Measurements from ENCODE around the gene COL4A2. TPM values are rescaled to one million over a fixed set of nuclear protein-coding genes. Genes with fewer than 3 reads are reported as not detected.

COL4A2 gene
- total RNA-seq, 1 experiment from 2014 or later: 74.5 TPM

- Histone ChIP-seq H3K9ac (ENCODE audit: low read length) (no peak overlapping the region), H3K4me2 (ENCODE audit: low read length) (no peak overlapping the region), H3K9me2 (replicated peaks; ENCODE audit: low read length) (no peaks in the 10 kb centered on the region), H3K9me3 (ENCODE audit: low read length) (no peaks in the 10 kb centered on the region), H3K36me3 (ENCODE audit: low read depth, low read length) (no peaks in the 10 kb centered on the region), H3K4me1 (ENCODE audit: insufficient read depth, low read length) (peaks cover 19% of the 10 kb centered on the region), H3F3A (ENCODE audit: low read length, unreplicated experiment) (no peaks in the 10 kb centered on the region), H3K27ac (ENCODE audit: low read length) (no peak overlapping the region), H3K4me3 (ENCODE audit: low read length) (no peak overlapping the region), H4K20me1 (ENCODE audit: low read length) (peaks cover 10% of the 10 kb centered on the region; the same call in 1 of the 2 replicates), H2AFZ (ENCODE audit: low read length) (no peak overlapping the region), H3K27me3 (ENCODE audit: low read length) (no peaks in the 10 kb centered on the region), H3K79me2 (ENCODE audit: low read length) (peaks cover 62% of the 10 kb centered on the region)
- ChIA-PET CTCF (no interaction called here), POLR2A (ENCODE audit: unreplicated experiment) (no interaction called here)
- no TSS peak for BruUV-seq (replicated peaks)
- ATAC-seq: no peak
- DNase-seq: no peak
- no peak for TF ChIP-seq CTCF (conservative IDR thresholded peaks at IDR 0.05; ENCODE audit: low read depth, low read length)
- no peak for TF ChIP-seq EZH2 (IDR thresholded peaks at IDR 0.05; ENCODE audit: low read length, unreplicated experiment)
- TF ChIP-seq EZH2phosphoT487 (IDR thresholded peaks at IDR 0.05; ENCODE audit: borderline replicate concordance, low read length): no peak
- intact Hi-C loops (cut with micrococcal nuclease): no loop called here
Observed at GRCh38 chr13:110551284-110551683, 244.2 kb downstream of the COL4A2 start.

GRCh38 chr13:110552767-110553166, 245.7 kb downstream of the COL4A2 start:
- H3K4me1 ChIP-seq (ENCODE audit: insufficient read depth, low read length): peaks cover 6% of the 10 kb centered on the region; the same call in 1 of the 2 replicates
- no peaks in the 10 kb centered on the region for H3K9me3 ChIP-seq (ENCODE audit: low read length)
- no peak overlapping the region for H2AFZ ChIP-seq (ENCODE audit: low read length)
- no peak for DNase-seq
- no peaks in the 10 kb centered on the region for H3K9me2 ChIP-seq (replicated peaks; ENCODE audit: low read length)
- H3K36me3 ChIP-seq (ENCODE audit: low read depth, low read length): no peaks in the 10 kb centered on the region
- no peaks in the 10 kb centered on the region for H3K27me3 ChIP-seq (ENCODE audit: low read length)
- H3F3A ChIP-seq (ENCODE audit: low read length, unreplicated experiment): no peaks in the 10 kb centered on the region
- ChIA-PET POLR2A (ENCODE audit: unreplicated experiment) (no interaction called here), CTCF (no interaction called here)
- H3K4me2 ChIP-seq (ENCODE audit: low read length): no peak overlapping the region
- H3K9ac ChIP-seq (ENCODE audit: low read length): no peak overlapping the region
- intact Hi-C loops (cut with micrococcal nuclease): no loop called here
- no peak overlapping the region for H3K4me3 ChIP-seq (ENCODE audit: low read length)
- no peak for ATAC-seq
- H3K27ac ChIP-seq (ENCODE audit: low read length): no peak overlapping the region
- BruUV-seq (replicated peaks): no TSS peak
- H4K20me1 ChIP-seq (ENCODE audit: low read length): 0 out of 2 replicates have a peak, but pooled peaks cover under 1% of the 10 kb centered on the region
- peaks cover 73% of the 10 kb centered on the region for H3K79me2 ChIP-seq (ENCODE audit: low read length)
- TF ChIP-seq EZH2 (IDR thresholded peaks at IDR 0.05; ENCODE audit: low read length, unreplicated experiment) (no peak), EZH2phosphoT487 (IDR thresholded peaks at IDR 0.05; ENCODE audit: borderline replicate concordance, low read length) (no peak), CTCF (conservative IDR thresholded peaks at IDR 0.05; ENCODE audit: low read depth, low read length) (no peak)

GRCh38 chr13:110553417-110553816, 246.3 kb downstream of the COL4A2 start:
- no peak overlapping the region for H2AFZ ChIP-seq (ENCODE audit: low read length)
- H3K27me3 ChIP-seq (ENCODE audit: low read length): no peaks in the 10 kb centered on the region
- intact Hi-C loops (cut with micrococcal nuclease): no loop called here
- H3K27ac ChIP-seq (ENCODE audit: low read length): no peak overlapping the region
- peaks cover 5% of the 10 kb centered on the region; the same call in 1 of the 2 replicates for H3K4me1 ChIP-seq (ENCODE audit: insufficient read depth, low read length)
- H3K9ac ChIP-seq (ENCODE audit: low read length): no peak overlapping the region
- ChIA-PET POLR2A (ENCODE audit: unreplicated experiment) (no interaction called here), CTCF (interaction anchor here (0.8 kb wide), 1 partner anchor 180 kb away, joined by 3 read pairs; no protein-coding TSS in a partner anchor)
- no peaks in the 10 kb centered on the region for H3K9me3 ChIP-seq (ENCODE audit: low read length)
- H4K20me1 ChIP-seq (ENCODE audit: low read length): no peaks in the 10 kb centered on the region
- TF ChIP-seq CTCF (conservative IDR thresholded peaks at IDR 0.05; ENCODE audit: low read depth, low read length): no peak
- no peak for TF ChIP-seq EZH2phosphoT487 (IDR thresholded peaks at IDR 0.05; ENCODE audit: borderline replicate concordance, low read length)
- no peak for TF ChIP-seq EZH2 (IDR thresholded peaks at IDR 0.05; ENCODE audit: low read length, unreplicated experiment)
- no TSS peak for BruUV-seq (replicated peaks)
- ATAC-seq (no peak), DNase-seq (no peak)
- no peak overlapping the region for H3K4me2 ChIP-seq (ENCODE audit: low read length)
- no peak overlapping the region for H3K4me3 ChIP-seq (ENCODE audit: low read length)
- peaks cover 79% of the 10 kb centered on the region for H3K79me2 ChIP-seq (ENCODE audit: low read length)
- H3K36me3 ChIP-seq (ENCODE audit: low read depth, low read length): no peaks in the 10 kb centered on the region
- no peaks in the 10 kb centered on the region for H3F3A ChIP-seq (ENCODE audit: low read length, unreplicated experiment)
- H3K9me2 ChIP-seq (replicated peaks; ENCODE audit: low read length): no peaks in the 10 kb centered on the region
